ENCODE data around the gene ARHGAP19.

- TF ChIP-seq ZNF384 (IDR thresholded peaks at IDR 0.05) (no peak), BHLHE40 (IDR thresholded peaks at IDR 0.05; ENCODE audit: borderline replicate concordance) (no peak), L3MBTL2 (conservative IDR thresholded peaks at IDR 0.05) (no peak), SP1 (IDR thresholded peaks at IDR 0.05) (no peak)
Observed at GRCh38 chr10:97182288-97182990, 110.0 kb downstream of the ARHGAP19 start.
